Type B pancreatic cell (in vitro differentiated cells): ENCODE results near the gene TNRC6B. TPM values are rescaled to one million over a fixed set of nuclear protein-coding genes. Genes with fewer than 3 reads are reported as not detected.

Experiments used
- DNase-seq: peaks from one replicate; pipeline ENCODE4 v3.0.0; 2021; ENCODE audit warnings: mixed read lengths; ENCODE audit not compliant: unreplicated experiment; ENCODE audit errors: extremely low spot score
- H3K27ac Mint-ChIP-seq: 2 replicates; pipeline ENCODE4 v1.8.0; 2021; ENCODE audit warnings: mild to moderate bottlenecking, mixed read lengths
- H3K27me3 Mint-ChIP-seq: 2 replicates; pipeline ENCODE4 v1.8.0; 2021; ENCODE audit warnings: mixed read lengths
- H3K36me3 Mint-ChIP-seq: 2 replicates; pipeline ENCODE4 v1.8.0; 2021; ENCODE audit warnings: mixed read lengths
- H3K4me1 Mint-ChIP-seq: one replicate; pipeline ENCODE4 v1.8.0; 2021; ENCODE audit warnings: mixed read lengths; ENCODE audit not compliant: unreplicated experiment
- H3K4me3 Mint-ChIP-seq: 2 replicates; pipeline ENCODE4 v1.8.0; 2021; ENCODE audit warnings: mild to moderate bottlenecking, mixed read lengths
- H3K9me3 Mint-ChIP-seq: 2 replicates; pipeline ENCODE4 v1.8.0; 2021; ENCODE audit warnings: mixed read lengths
- CTCF ChIP-seq: fragments of 200-600 bp; sonication (generic); conservative IDR thresholded peaks from 2 replicates; pipeline ENCODE4 v1.5.0; 2021; ENCODE audit warnings: antibody characterized with exemption, mild to moderate bottlenecking
- total RNA-seq: library from RNA; stranded (reverse); gene quantifications from 2 replicates; pipeline ENCODE4 v1.2.1, GENCODE V29; 2021; ENCODE audit warnings: low replicate concordance

TNRC6B gene
- total RNA-seq, 1 donor from 2014 or later = 50.7 TPM

GRCh38 chr22:40213478-40213877, 35.8 kb downstream of the TNRC6B start:
- Mint-ChIP-seq H3K4me3 (no peak overlapping the region), H3K9me3 (no peaks in the 10 kb centered on the region), H3K27ac (no peak overlapping the region), H3K27me3 (no peaks in the 10 kb centered on the region), H3K36me3 (peaks cover 12% of the 10 kb centered on the region), H3K4me1 (peaks cover 45% of the 10 kb centered on the region)
- peak; percentile 34 for DNase-seq
- no peak for TF ChIP-seq CTCF

GRCh38 chr22:40215266-40215665, 37.5 kb downstream of the TNRC6B start:
- no peaks in the 10 kb centered on the region for H3K9me3 Mint-ChIP-seq
- DNase-seq = peak; percentile 18
- peaks cover 55% of the 10 kb centered on the region for H3K4me1 Mint-ChIP-seq
- no peaks in the 10 kb centered on the region for H3K27me3 Mint-ChIP-seq
- H3K4me3 Mint-ChIP-seq = no peak overlapping the region
- TF ChIP-seq CTCF = no peak
- H3K27ac Mint-ChIP-seq = peak overlapping the region; percentile 29
- peaks cover 18% of the 10 kb centered on the region for H3K36me3 Mint-ChIP-seq

- peaks cover 60% of the 10 kb centered on the region for H3K4me1 Mint-ChIP-seq
- DNase-seq = peak; percentile 20
- no peak overlapping the region for H3K4me3 Mint-ChIP-seq
- H3K27ac Mint-ChIP-seq = peak overlapping the region; percentile 29
- peaks cover 21% of the 10 kb centered on the region for H3K36me3 Mint-ChIP-seq
- no peaks in the 10 kb centered on the region for H3K9me3 Mint-ChIP-seq
- TF ChIP-seq CTCF = no peak
- no peaks in the 10 kb centered on the region for H3K27me3 Mint-ChIP-seq
These were observed 38.5 kb downstream of the TNRC6B start for GRCh38 chr22:40216041-40216756.

GRCh38 chr22:40218152-40218551, 40.4 kb downstream of the TNRC6B start:
- H3K9me3 Mint-ChIP-seq = no peaks in the 10 kb centered on the region
- H3K27me3 Mint-ChIP-seq = no peaks in the 10 kb centered on the region
- no peak for DNase-seq
- peak overlapping the region; percentile 82 for H3K27ac Mint-ChIP-seq
- peaks cover 48% of the 10 kb centered on the region for H3K4me1 Mint-ChIP-seq
- no peak for TF ChIP-seq CTCF
- peaks cover 28% of the 10 kb centered on the region for H3K36me3 Mint-ChIP-seq
- H3K4me3 Mint-ChIP-seq = no peak overlapping the region

- Mint-ChIP-seq H3K4me3 (peak overlapping the region; percentile 32), H3K36me3 (peaks cover 31% of the 10 kb centered on the region), H3K27ac (peak overlapping the region; percentile 82), H3K4me1 (peaks cover 41% of the 10 kb centered on the region), H3K27me3 (no peaks in the 10 kb centered on the region), H3K9me3 (no peaks in the 10 kb centered on the region)
- peak; percentile 11 for DNase-seq
- TF ChIP-seq CTCF = no peak
These were observed 41.1 kb downstream of the TNRC6B start for GRCh38 chr22:40218723-40219294.
